ENCODE measurements around the gene CH25H. TPM values are rescaled to one million over a fixed set of nuclear protein-coding genes. Genes with fewer than 3 reads are reported as not detected.
A peak's percentile ranks its signal among the peaks of the same experiment; 100 is the strongest.
"Not testable (repeated sequence)": the region's sequence is repeated elsewhere in the genome, so short reads cannot be mapped to it uniquely, and the experiment has no call there.

CH25H gene
- total and polyA plus RNA-seq, 8 donors: 1.7 to 26.3 (median 5.3) TPM; not detected in 2

DNA sequence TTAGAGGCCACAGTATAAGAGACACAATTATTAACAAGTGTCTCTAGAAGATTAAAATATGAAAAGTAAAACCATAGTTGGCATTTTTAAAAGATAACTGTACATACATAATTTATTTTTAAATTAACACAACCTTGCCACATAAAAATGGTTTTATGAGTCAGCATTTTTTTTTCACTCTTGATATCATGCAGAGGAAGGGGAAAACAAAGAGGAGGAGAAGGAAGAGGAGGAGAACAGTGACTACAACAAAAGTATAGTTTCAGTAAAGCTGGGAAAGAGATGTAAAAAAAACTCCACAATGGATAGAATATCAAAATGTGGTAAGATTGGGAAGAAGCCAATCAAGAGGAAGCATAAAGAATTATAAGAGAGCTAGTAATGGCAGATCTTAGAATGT, 34.0 kb downstream of the CH25H start:
- no peaks in the 10 kb centered on the region for H3K36me3 ChIP-seq
- no peak for DNase-seq
- H3K4me1 ChIP-seq: no peaks in the 10 kb centered on the region
- H3K9me3 ChIP-seq: no peaks in the 10 kb centered on the region
- intact Hi-C loops (cut with DNase I; ENCODE audit: low total_unique reads): no loop called here
- peaks cover 0 to 3% (median 0%) of the 10 kb centered on the region in 3 donors for H3K27me3 ChIP-seq
- TF ChIP-seq CTCF (IDR thresholded peaks at IDR 0.05) (no peak), POLR2A (IDR thresholded peaks at IDR 0.05) (no peak)
- H3K27ac ChIP-seq: no peak overlapping the region
- no peak overlapping the region for H3K4me3 ChIP-seq

- no peak overlapping the region for H3K27ac ChIP-seq
- no peaks in the 10 kb centered on the region for H3K9me3 ChIP-seq
- no peak for DNase-seq
- H3K4me1 ChIP-seq: no peaks in the 10 kb centered on the region
- WGBS, 5 donors: 77 to 88% (median 86%) methylated on average over 4 of the region's 4 CpGs
- H3K27me3 ChIP-seq: peaks cover 0 to 3% (median 0%) of the 10 kb centered on the region in 3 donors
- no peak for TF ChIP-seq POLR2A (IDR thresholded peaks at IDR 0.05)
- no peak for TF ChIP-seq POLR2AphosphoS5 (IDR thresholded peaks at IDR 0.05)
- no peak for TF ChIP-seq EP300 (IDR thresholded peaks at IDR 0.05)
- no peak for TF ChIP-seq CTCF (IDR thresholded peaks at IDR 0.05)
- no peak overlapping the region for H3K4me3 ChIP-seq
- no peaks in the 10 kb centered on the region for H3K36me3 ChIP-seq
- intact Hi-C loops (cut with DNase I; ENCODE audit: low total_unique reads): no loop called here
These were observed 35.1 kb downstream of the CH25H start for GRCh38 chr10:89171996-89172395.

- no peak for DNase-seq
- no peaks in the 10 kb centered on the region for H3K9me3 ChIP-seq
- H3K27ac ChIP-seq: no peak overlapping the region
- no peaks in the 10 kb centered on the region for H3K36me3 ChIP-seq
- H3K4me1 ChIP-seq: no peaks in the 10 kb centered on the region
- intact Hi-C loops (cut with DNase I; ENCODE audit: low total_unique reads): no loop called here
- TF ChIP-seq CTCF (IDR thresholded peaks at IDR 0.05): no peak
- no peak for TF ChIP-seq EP300 (IDR thresholded peaks at IDR 0.05)
- no peak for TF ChIP-seq POLR2AphosphoS5 (IDR thresholded peaks at IDR 0.05)
- no peak for TF ChIP-seq POLR2A (IDR thresholded peaks at IDR 0.05)
- no peak overlapping the region for H3K4me3 ChIP-seq
- 63 to 87% (median 81%) methylated on average over 2 of the region's 2 CpGs for WGBS, 5 donors
- peaks cover 0 to 3% (median 0%) of the 10 kb centered on the region in 3 donors for H3K27me3 ChIP-seq
These were observed 35.7 kb downstream of the CH25H start for GRCh38 chr10:89171263-89171872.

GRCh38 chr10:89168354-89168900, 38.7 kb downstream of the CH25H start:
- WGBS, 5 donors: 79 to 87% (median 82%) methylated on average over 9 of the region's 9 CpGs
- DNase-seq; H3K4me1 ChIP-seq; H3K9me3 ChIP-seq; H3K27me3 ChIP-seq; intact Hi-C loops (cut with DNase I; ENCODE audit: low total_unique reads); H3K36me3 ChIP-seq; H3K4me3 ChIP-seq: not testable (repeated sequence)
- peak overlapping the region in 1 of 5 donors; percentile 20 for H3K27ac ChIP-seq

GRCh38 chr10:89167915-89168314, 39.2 kb downstream of the CH25H start:
- H3K9me3 ChIP-seq: no peaks in the 10 kb centered on the region
- H3K27ac ChIP-seq: peak overlapping the region in 1 of 5 donors; percentile 20
- no peak for DNase-seq
- TF ChIP-seq POLR2AphosphoS5 (IDR thresholded peaks at IDR 0.05): no peak
- TF ChIP-seq EP300 (IDR thresholded peaks at IDR 0.05): no peak
- TF ChIP-seq POLR2A (IDR thresholded peaks at IDR 0.05): no peak
- no peak for TF ChIP-seq CTCF (IDR thresholded peaks at IDR 0.05)
- peaks cover 0 to 6% (median 0%) of the 10 kb centered on the region in 4 donors for H3K4me1 ChIP-seq
- H3K36me3 ChIP-seq: no peaks in the 10 kb centered on the region
- no peaks in the 10 kb centered on the region for H3K27me3 ChIP-seq
- no peak overlapping the region for H3K4me3 ChIP-seq
- intact Hi-C loops (cut with DNase I; ENCODE audit: low total_unique reads): no loop called here
